Keratinocyte (primary cell): ENCODE measurements around the gene UBE2D2.
"Not testable (repeated sequence)": the region's sequence is repeated elsewhere in the genome, so short reads cannot be mapped to it uniquely, and the experiment has no call there.

Source experiments
- EZH2 ChIP-seq: IDR thresholded peaks from one replicate; pipeline ENCODE4 v1.6.1; 2012; ENCODE audit warnings: inconsistent platforms, mild to moderate bottlenecking, low read length, moderate library complexity
- TF ChIP-seq, protein P1 (sequence below), 3 experiments: IDR thresholded peaks in 1 of 3; conservative IDR thresholded peaks in 1 of 3; optimal IDR thresholded peaks in 1 of 3; 2 replicates in 2 of 3; 3 replicates in 1 of 3; pipeline versions ENCODE3 to v1.5.1; 2011; ENCODE audit warnings: low read length in 3 of 3, mild to moderate bottlenecking in 3 of 3, moderate library complexity in 2 of 3, control low read depth in 1 of 3, inconsistent platforms in 1 of 3; ENCODE audit not compliant: insufficient read depth in 2 of 3; ENCODE audit errors: extremely low read depth in 1 of 3

DNA sequence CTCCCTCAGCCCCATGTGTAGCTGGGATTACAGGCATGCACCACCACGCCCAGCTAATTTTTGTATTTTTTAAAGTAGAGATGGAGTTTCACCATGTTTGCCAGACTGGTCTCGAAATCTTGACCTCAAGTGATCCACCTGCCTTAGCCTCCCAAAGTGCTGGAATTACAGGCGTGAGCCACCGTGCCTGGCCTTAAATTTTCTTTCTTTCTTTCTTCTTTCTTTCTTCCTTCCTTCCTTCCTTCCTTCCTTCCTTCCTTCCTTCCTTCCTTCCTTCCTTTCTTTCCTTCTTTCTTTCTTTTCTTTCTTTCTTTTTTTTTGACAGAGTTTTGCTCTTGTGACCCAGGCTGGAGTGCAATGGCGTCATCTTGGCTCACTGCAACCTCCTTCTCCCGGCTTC, 14.5 kb upstream of the UBE2D2 start:
- TF ChIP-seq, protein P1, sequence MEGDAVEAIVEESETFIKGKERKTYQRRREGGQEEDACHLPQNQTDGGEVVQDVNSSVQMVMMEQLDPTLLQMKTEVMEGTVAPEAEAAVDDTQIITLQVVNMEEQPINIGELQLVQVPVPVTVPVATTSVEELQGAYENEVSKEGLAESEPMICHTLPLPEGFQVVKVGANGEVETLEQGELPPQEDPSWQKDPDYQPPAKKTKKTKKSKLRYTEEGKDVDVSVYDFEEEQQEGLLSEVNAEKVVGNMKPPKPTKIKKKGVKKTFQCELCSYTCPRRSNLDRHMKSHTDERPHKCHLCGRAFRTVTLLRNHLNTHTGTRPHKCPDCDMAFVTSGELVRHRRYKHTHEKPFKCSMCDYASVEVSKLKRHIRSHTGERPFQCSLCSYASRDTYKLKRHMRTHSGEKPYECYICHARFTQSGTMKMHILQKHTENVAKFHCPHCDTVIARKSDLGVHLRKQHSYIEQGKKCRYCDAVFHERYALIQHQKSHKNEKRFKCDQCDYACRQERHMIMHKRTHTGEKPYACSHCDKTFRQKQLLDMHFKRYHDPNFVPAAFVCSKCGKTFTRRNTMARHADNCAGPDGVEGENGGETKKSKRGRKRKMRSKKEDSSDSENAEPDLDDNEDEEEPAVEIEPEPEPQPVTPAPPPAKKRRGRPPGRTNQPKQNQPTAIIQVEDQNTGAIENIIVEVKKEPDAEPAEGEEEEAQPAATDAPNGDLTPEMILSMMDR (optimal IDR thresholded peaks at IDR 0.05 in 1 of 3, IDR thresholded peaks at IDR 0.05 in 1 of 3, conservative IDR thresholded peaks at IDR 0.05 in 1 of 3; ENCODE audit: extremely low read depth in 1 of 3, insufficient read depth in 2 of 3, low read length in 3 of 3) = not testable (repeated sequence)
- TF ChIP-seq EZH2 = not testable (repeated sequence)
